Measurements from ENCODE around the gene IAH1. TPM values are rescaled to one million over a fixed set of nuclear protein-coding genes. Genes with fewer than 3 reads are reported as not detected.

Gene IAH1
- total and polyA plus RNA-seq, 2 of the 4 experiments (the other 2 are of a cell fraction), result 84.5 to 89.8 TPM

DNA sequence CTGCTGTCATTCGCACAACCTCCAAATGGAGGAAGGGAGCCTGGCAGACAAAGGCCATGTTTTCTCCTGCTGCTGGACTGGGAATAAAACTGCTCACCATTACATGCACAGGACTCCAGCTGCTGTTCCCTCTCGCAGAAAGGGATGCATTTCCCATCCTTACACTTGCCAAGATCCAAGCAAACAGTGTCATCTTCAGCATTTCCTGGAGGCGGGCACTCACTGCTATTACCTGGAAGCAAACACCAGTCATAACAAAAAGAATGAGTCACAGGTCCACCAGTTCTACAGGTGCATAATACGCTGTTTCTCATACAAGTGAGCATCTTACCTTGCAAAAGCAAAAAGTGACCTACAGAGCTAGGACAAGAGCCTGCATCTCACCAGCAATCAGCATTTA, 22.7 kb downstream of the IAH1 start:
- Histone ChIP-seq H2AK5ac (ENCODE audit: low read depth, low read length) (no peak overlapping the region), H3K4ac (ENCODE audit: low read depth, low read length) (no peak overlapping the region), H2BK20ac (ENCODE audit: low read depth, low read length) (no peak overlapping the region), H2BK5ac (ENCODE audit: low read depth, low read length, poor library complexity, severe bottlenecking) (no peak overlapping the region), H3K9me1 (ENCODE audit: insufficient read depth, low read length) (peaks cover 11% of the 10 kb centered on the region; the same call in 1 of the 2 replicates), H2AFZ (replicated peaks; ENCODE audit: low read length, poor library complexity) (no peak overlapping the region), H4K8ac (ENCODE audit: low read depth in 2 of 2, low read length in 2 of 2) (no peak overlapping the region), H4K5ac (ENCODE audit: low read depth, low read length) (no peak overlapping the region), H3K27ac (ENCODE audit: insufficient read depth, low read length) (no peak overlapping the region), H3K36me3 (ENCODE audit: control insufficient read depth, insufficient read depth, low read length) (peaks cover 35% of the 10 kb centered on the region), H3K79me1 (ENCODE audit: low read depth in 1 of 2, low read length in 2 of 2) (peaks cover 3 to 24% of the 10 kb centered on the region in 2 experiments; a peak in 3 of 4 replicates), H4K91ac (ENCODE audit: insufficient read depth, low read depth, low read length) (no peak overlapping the region), H3K27me3 (ENCODE audit: control insufficient read depth, insufficient read depth, low read length) (no peaks in the 10 kb centered on the region), H3K4me3 (ENCODE audit: insufficient read depth, low read depth, low read length) (no peak overlapping the region), H3K23ac (ENCODE audit: low read depth, low read length) (no peak overlapping the region), H3K4me1 (ENCODE audit: control insufficient read depth, insufficient read depth, low read length) (peaks cover 4% of the 10 kb centered on the region), H3K9me3 (ENCODE audit: control insufficient read depth, insufficient read depth, low read length) (no peaks in the 10 kb centered on the region), H3K14ac (replicated peaks; ENCODE audit: low read depth, low read length) (no peak overlapping the region), H3K4me2 (ENCODE audit: low read depth, low read length) (no peak overlapping the region), H3K9ac (ENCODE audit: low read depth, low read length) (no peak overlapping the region), H2BK120ac (ENCODE audit: low read depth, low read length) (no peak overlapping the region), H2AK9ac (replicated peaks; ENCODE audit: low read depth, low read length, poor library complexity) (no peak overlapping the region), H3K18ac (ENCODE audit: low read depth, low read length) (no peak overlapping the region), H3K56ac (ENCODE audit: extremely low read depth, insufficient read depth, low read length) (no peak overlapping the region), H4K20me1 (ENCODE audit: insufficient read depth, low read length) (no peaks in the 10 kb centered on the region; the same call in 1 of the 2 replicates), H2BK15ac (ENCODE audit: low read depth, low read length) (no peak overlapping the region)
- ATAC-seq (ENCODE audit: low read depth) (no peak), DNase-seq (no peak)
- dilution Hi-C loops (cut with HindIII; ENCODE audit: low sequenced_read_pairs, unreplicated experiment), result no loop called here
- BruUV-seq (replicated peaks), result no TSS peak
- POLR2A ChIA-PET (ENCODE audit: unreplicated experiment), result no interaction called here
- in situ Hi-C loops (cut with MboI; ENCODE audit: low sequenced_read_pairs), result no loop called here
- CTCF ChIA-PET, result no interaction called here
- intact Hi-C loops (cut with micrococcal nuclease), result no loop called here
- WGBS, 2 experiments (ENCODE audit: extremely low coverage in 2 of 2, insufficient read length in 1 of 2), result 95% methylated on average over 2 of the region's 4 CpGs; no CpG with 5 or more reads in 1 of the 2 experiments
- TF ChIP-seq SMC3 (IDR thresholded peaks at IDR 0.05; ENCODE audit: low read depth, low read length) (no peak), CEBPB (IDR thresholded peaks at IDR 0.05; ENCODE audit: low read depth, low read length) (no peak), POLR2A (IDR thresholded peaks at IDR 0.05; ENCODE audit: low read depth, low read length) (no peak), RFX5 (IDR thresholded peaks at IDR 0.05; ENCODE audit: low read depth, low read length) (no peak), NFE2L2 (IDR thresholded peaks at IDR 0.05; ENCODE audit: low read depth, low read length) (no peak), CHD1 (IDR thresholded peaks at IDR 0.05; ENCODE audit: low read depth, low read length) (no peak), BHLHE40 (IDR thresholded peaks at IDR 0.05; ENCODE audit: low read depth, low read length) (no peak)

Measured in IMR-90 (cell line).